UCSD-AML1 (cell line): ENCODE results near the gene ACP1.

Source experiments
- DNase-seq: peaks from one replicate; lab custom pipeline; 2025; ENCODE audit not compliant: unreplicated experiment; lab: John Stamatoyannopoulos, UW

The ACP1 gene

GRCh38 chr2:264493-265468 lies at the start of gene ACP1:
Gene ACP1, plus strand, starts transcription at chr2:264947. Its CDS starts 18 bp downstream, at chr2:264965.
- peak; percentile 97 for DNase-seq

GRCh38 chr2:216068-216467 lies 48.7 kb upstream of the ACP1 start:
- no peak for DNase-seq

- no peak for DNase-seq
Measured at GRCh38 chr2:223451-223850, 41.3 kb upstream of the ACP1 start.

- no peak for DNase-seq
Measured at GRCh38 chr2:223971-224760, 40.6 kb upstream of the ACP1 start.

GRCh38 chr2:228115-228514 lies 36.6 kb upstream of the ACP1 start:
- no peak for DNase-seq

GRCh38 chr2:228518-229278 lies 36.0 kb upstream of the ACP1 start:
- no peak for DNase-seq

- DNase-seq: no peak
Measured at GRCh38 chr2:231521-232185, 33.1 kb upstream of the ACP1 start.

- DNase-seq: no peak
Measured at GRCh38 chr2:233030-233429, 31.7 kb upstream of the ACP1 start.

GRCh38 chr2:234421-234820 lies 30.3 kb upstream of the ACP1 start:
- no peak for DNase-seq

- no peak for DNase-seq
Measured at GRCh38 chr2:236993-237539, 27.7 kb upstream of the ACP1 start.

- DNase-seq: no peak
Measured at GRCh38 chr2:237878-238277, 26.9 kb upstream of the ACP1 start.

- DNase-seq: no peak
Measured at GRCh38 chr2:238431-238830, 26.3 kb upstream of the ACP1 start.

GRCh38 chr2:238869-239268 lies 25.9 kb upstream of the ACP1 start:
- DNase-seq: no peak

- DNase-seq: no peak
Measured at GRCh38 chr2:244547-244946, 20.2 kb upstream of the ACP1 start.

GRCh38 chr2:246489-247144 lies 18.1 kb upstream of the ACP1 start:
- DNase-seq: no peak

GRCh38 chr2:248724-249123 lies 16.0 kb upstream of the ACP1 start:
- DNase-seq: no peak

GRCh38 chr2:249538-250042 lies 15.2 kb upstream of the ACP1 start:
- DNase-seq: no peak

GRCh38 chr2:252001-252602 lies 12.6 kb upstream of the ACP1 start:
- no peak for DNase-seq

GRCh38 chr2:253202-253638 lies 11.5 kb upstream of the ACP1 start:
- no peak for DNase-seq
